ENCODE results near the gene MKNK1. TPM values are rescaled to one million over a fixed set of nuclear protein-coding genes. Genes with fewer than 3 reads are reported as not detected.

Gene MKNK1
- total and polyA plus RNA-seq, 2 experiments from 2014 or later = 15.5 to 16.1 TPM

DNA sequence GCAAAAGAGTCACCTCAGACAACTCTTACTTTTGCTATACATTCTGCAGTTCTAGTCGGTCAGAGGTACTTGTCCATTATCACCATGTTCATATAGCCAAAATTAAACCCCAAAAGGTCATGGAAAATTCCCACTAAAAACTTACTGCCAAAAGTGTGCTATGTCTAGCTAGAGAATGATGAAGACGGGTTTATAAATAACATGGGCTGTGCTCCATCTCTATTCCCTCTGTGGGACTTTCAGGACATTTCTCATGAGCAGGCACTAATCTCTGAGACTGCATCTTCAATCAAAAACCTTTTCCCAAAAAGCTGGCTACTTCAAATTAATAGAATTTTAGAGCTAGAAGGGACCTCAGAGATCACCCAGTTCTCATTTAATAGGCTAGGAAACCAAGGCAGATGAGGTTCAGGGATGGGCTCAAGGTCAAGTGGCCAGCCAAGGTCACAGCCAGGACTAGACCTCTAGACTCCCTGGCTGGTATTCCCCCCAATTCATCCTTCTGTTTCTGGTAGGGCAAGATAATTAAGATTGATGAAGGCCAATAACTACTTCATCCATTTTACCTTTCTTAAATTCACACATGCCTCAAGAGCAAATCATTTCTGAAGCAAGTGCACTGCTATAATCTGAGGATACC is 33.5 kb upstream of the MKNK1 start:
- peaks cover 9% of the 10 kb centered on the region for H3K36me3 ChIP-seq (ENCODE audit: low read depth)
- no peaks in the 10 kb centered on the region for H3F3A ChIP-seq (ENCODE audit: insufficient read depth)
- peaks cover under 1% of the 10 kb centered on the region; the same call in 1 of the 2 replicates for H3K4me1 ChIP-seq (ENCODE audit: insufficient read depth)
- no peak overlapping the region for H3K9ac ChIP-seq
- in situ Hi-C loops (cut with MboI) = no loop called here
- WGBS, 2 experiments (ENCODE audit: low coverage in 1 of 2, low lambda C conversion rate in 2 of 2, missing lambda C conversion rate in 2 of 2) = 31 to 35% methylated on average over 2 of the region's 2 CpGs
- H3K79me2 ChIP-seq (ENCODE audit: insufficient read depth) = no peaks in the 10 kb centered on the region
- no peaks in the 10 kb centered on the region for H3K9me3 ChIP-seq (ENCODE audit: low read depth)
- no peak overlapping the region for H3K4me3 ChIP-seq
- H2AFZ ChIP-seq = no peak overlapping the region
- TF ChIP-seq EZH2 (IDR thresholded peaks at IDR 0.05; ENCODE audit: insufficient read depth, poor library complexity, severe bottlenecking) = no peak
- no peak for TF ChIP-seq EZH2phosphoT487 (IDR thresholded peaks at IDR 0.05; ENCODE audit: insufficient read depth, low read depth)
- no peak overlapping the region for H3K4me2 ChIP-seq (ENCODE audit: unreplicated experiment)
- no peak overlapping the region for H3K27ac ChIP-seq
- H3K27me3 ChIP-seq (replicated peaks; ENCODE audit: insufficient read depth) = no peaks in the 10 kb centered on the region
- no peak for DNase-seq
- no peaks in the 10 kb centered on the region for H4K20me1 ChIP-seq (ENCODE audit: insufficient read depth)
- no peaks in the 10 kb centered on the region for H3K9me2 ChIP-seq (ENCODE audit: insufficient read depth)

DNA sequence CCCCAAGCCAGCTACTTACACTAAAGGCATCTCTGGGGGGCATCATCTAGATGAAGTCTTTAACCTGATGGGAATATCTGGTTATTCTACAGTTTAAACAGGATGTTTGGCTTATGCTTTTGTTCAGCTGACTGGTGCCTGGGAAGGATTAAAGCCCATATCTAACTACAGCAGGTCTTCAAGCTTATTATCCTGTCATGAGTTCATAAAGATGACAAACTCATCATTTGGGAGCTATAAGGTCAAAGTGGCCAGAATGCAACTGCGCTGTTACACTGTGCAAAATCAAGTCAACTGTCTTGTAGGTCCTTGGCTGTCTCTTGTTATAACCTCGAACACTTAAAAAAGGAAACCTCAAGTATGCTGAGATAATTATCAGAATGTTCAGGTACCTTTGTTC is 31.1 kb upstream of the MKNK1 start:
- Histone ChIP-seq H2AFZ (no peak overlapping the region), H3K27ac (no peak overlapping the region), H3K9me3 (ENCODE audit: low read depth) (no peaks in the 10 kb centered on the region), H3K27me3 (replicated peaks; ENCODE audit: insufficient read depth) (no peaks in the 10 kb centered on the region), H3K4me1 (ENCODE audit: insufficient read depth) (no peaks in the 10 kb centered on the region), H3K79me2 (ENCODE audit: insufficient read depth) (no peaks in the 10 kb centered on the region), H3F3A (ENCODE audit: insufficient read depth) (no peaks in the 10 kb centered on the region), H3K36me3 (ENCODE audit: low read depth) (peaks cover 15% of the 10 kb centered on the region; the same call in 1 of the 2 replicates), H3K9me2 (ENCODE audit: insufficient read depth) (no peaks in the 10 kb centered on the region), H3K4me3 (no peak overlapping the region), H3K9ac (no peak overlapping the region), H3K4me2 (ENCODE audit: unreplicated experiment) (no peak overlapping the region), H4K20me1 (ENCODE audit: insufficient read depth) (no peaks in the 10 kb centered on the region)
- TF ChIP-seq EZH2phosphoT487 (IDR thresholded peaks at IDR 0.05; ENCODE audit: insufficient read depth, low read depth) (no peak), EZH2 (IDR thresholded peaks at IDR 0.05; ENCODE audit: insufficient read depth, poor library complexity, severe bottlenecking) (no peak)
- no peak for DNase-seq
- in situ Hi-C loops (cut with MboI) = no loop called here
- WGBS, 2 experiments (ENCODE audit: low coverage in 1 of 2, low lambda C conversion rate in 2 of 2, missing lambda C conversion rate in 2 of 2) = 98 to 100% methylated on average over 2 of the region's 2 CpGs

DNA sequence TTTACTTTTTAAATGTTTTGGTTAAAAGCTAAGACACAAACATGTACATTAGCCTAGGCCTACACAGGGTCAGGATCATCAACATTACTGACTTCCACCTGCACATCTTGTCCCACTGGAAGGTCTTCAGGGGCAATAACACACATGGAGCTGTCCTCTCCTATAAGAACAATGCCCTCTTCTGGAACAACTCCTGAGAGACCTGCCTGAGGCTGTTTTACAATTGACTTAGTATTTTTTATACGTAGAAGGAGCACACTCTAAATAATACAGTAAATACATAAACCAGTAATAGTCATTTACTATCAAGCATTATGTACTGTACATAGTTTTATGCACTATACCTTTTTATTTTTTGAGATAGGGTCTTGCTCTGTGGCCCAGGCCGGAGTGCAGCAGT is 26.7 kb upstream of the MKNK1 start:
- TF ChIP-seq EZH2 (IDR thresholded peaks at IDR 0.05; ENCODE audit: insufficient read depth, poor library complexity, severe bottlenecking) (no peak), EZH2phosphoT487 (IDR thresholded peaks at IDR 0.05; ENCODE audit: insufficient read depth, low read depth) (no peak)

GRCh38 chr1:46623743-46624644 is 19.9 kb upstream of the MKNK1 start:
- Histone ChIP-seq H3K4me3 (no peak overlapping the region), H3K36me3 (ENCODE audit: low read depth) (no peaks in the 10 kb centered on the region), H3K79me2 (ENCODE audit: insufficient read depth) (no peaks in the 10 kb centered on the region), H3F3A (ENCODE audit: insufficient read depth) (peaks cover 26% of the 10 kb centered on the region), H3K27ac (no peak overlapping the region), H3K9ac (no peak overlapping the region), H3K9me2 (ENCODE audit: insufficient read depth) (no peaks in the 10 kb centered on the region), H3K27me3 (replicated peaks; ENCODE audit: insufficient read depth) (no peaks in the 10 kb centered on the region), H2AFZ (no peak overlapping the region), H3K4me1 (ENCODE audit: insufficient read depth) (peaks cover 15% of the 10 kb centered on the region), H4K20me1 (ENCODE audit: insufficient read depth) (no peaks in the 10 kb centered on the region), H3K9me3 (ENCODE audit: low read depth) (no peaks in the 10 kb centered on the region), H3K4me2 (ENCODE audit: unreplicated experiment) (no peak overlapping the region)
- no peak for TF ChIP-seq EZH2 (IDR thresholded peaks at IDR 0.05; ENCODE audit: insufficient read depth, poor library complexity, severe bottlenecking)
- no peak for TF ChIP-seq EZH2phosphoT487 (IDR thresholded peaks at IDR 0.05; ENCODE audit: insufficient read depth, low read depth)
- no peak for DNase-seq
- in situ Hi-C loops (cut with MboI) = no loop called here
- WGBS, 2 experiments (ENCODE audit: low coverage in 1 of 2, low lambda C conversion rate in 2 of 2, missing lambda C conversion rate in 2 of 2) = 81 to 85% methylated on average over 4 of the region's 4 CpGs

More for the DNA sequence above, 26.7 kb upstream of the MKNK1 start:
- Histone ChIP-seq H3K9me3 (ENCODE audit: low read depth) (no peaks in the 10 kb centered on the region), H3K36me3 (ENCODE audit: low read depth) (peaks cover 15% of the 10 kb centered on the region; the same call in 1 of the 2 replicates), H3K4me3 (no peak overlapping the region), H3K9ac (no peak overlapping the region), H2AFZ (no peak overlapping the region), H3K27me3 (replicated peaks; ENCODE audit: insufficient read depth) (no peaks in the 10 kb centered on the region), H3K9me2 (ENCODE audit: insufficient read depth) (no peaks in the 10 kb centered on the region), H3K4me1 (ENCODE audit: insufficient read depth) (no peaks in the 10 kb centered on the region), H4K20me1 (ENCODE audit: insufficient read depth) (no peaks in the 10 kb centered on the region), H3K79me2 (ENCODE audit: insufficient read depth) (no peaks in the 10 kb centered on the region), H3K27ac (no peak overlapping the region), H3F3A (ENCODE audit: insufficient read depth) (no peaks in the 10 kb centered on the region), H3K4me2 (ENCODE audit: unreplicated experiment) (no peak overlapping the region)
- in situ Hi-C loops (cut with MboI) = no loop called here
- WGBS, 2 experiments (ENCODE audit: low coverage in 1 of 2, low lambda C conversion rate in 2 of 2, missing lambda C conversion rate in 2 of 2) = 69 to 75% methylated on average over 2 of the region's 2 CpGs
- no peak for DNase-seq
